Heart right ventricle (tissue), 16 donors: Measurements from ENCODE around the gene IFI30. TPM values are rescaled to one million over a fixed set of nuclear protein-coding genes. Genes with fewer than 3 reads are reported as not detected.

Experiments
- ATAC-seq, 8 donors: fragments of 200-7000 bp; cut with Tn5 transposase; one replicate each; pipeline ENCODE4 v1.9.1; 2020; ENCODE audit warnings: mild to moderate bottlenecking in 8 of 8, moderate library complexity in 8 of 8, moderate number of reproducible peaks in 1 of 8
- DNase-seq, 2 donors: peaks; one replicate each; pipeline ENCODE4 v3.0.0-alpha.2; 2020
- H3K27ac ChIP-seq, 10 donors: fragments of 200-600 bp; sonication (generic) in 2 of 10; one replicate each; pipeline versions ENCODE4 v1.5.0 to v1.8.0; 2020 to 2022; ENCODE audit warnings: mild to moderate bottlenecking in 3 of 10
- H3K27me3 ChIP-seq, 7 donors: fragments of 200-600 bp; one replicate each; pipeline ENCODE4 v1.8.0; 2021 to 2022; ENCODE audit warnings: mild to moderate bottlenecking in 2 of 7
- H3K36me3 ChIP-seq, 9 donors: fragments of 200-600 bp; sonication (generic) in 1 of 9; one replicate each; pipeline versions ENCODE4 v1.5.0 to v1.8.0; 2020 to 2022; ENCODE audit warnings: mild to moderate bottlenecking in 2 of 9
- H3K4me1 ChIP-seq, 9 donors: fragments of 200-600 bp; sonication (generic) in 1 of 9; one replicate each; pipeline versions ENCODE4 v1.5.0 to v1.8.0; 2020 to 2022; ENCODE audit warnings: mild to moderate bottlenecking in 4 of 9
- H3K4me3 ChIP-seq, 10 donors: fragments of 200-600 bp; sonication (generic) in 2 of 10; one replicate each; pipeline versions ENCODE4 v1.5.0 to v1.8.0; 2020 to 2022; ENCODE audit warnings: mild to moderate bottlenecking in 7 of 10, moderate library complexity in 2 of 10
- H3K9me3 ChIP-seq, 11 donors: fragments of 200-600 bp in 10 of 11; sonication (generic) in 2 of 11; one replicate each; pipeline versions ENCODE4 v1.5.0 to v1.8.0; 2013 to 2022; ENCODE audit warnings: mild to moderate bottlenecking in 2 of 11, control low read depth in 1 of 11, moderate library complexity in 1 of 11
- WGBS, 2 donors: extraction: QIAGEN DNeasy Blood & Tissue Kit; methylation state at CpG; one replicate each; pipeline ENCODE4 v1.1.7; 2013; ENCODE audit warnings: inconsistent platforms in 1 of 2; 5-methylcytosine and 5-hydroxymethylcytosine counted together
- intact Hi-C, 10 donors: fragments of 100-400 bp; cut with DNase I; formaldehyde crosslinking; loops; one replicate each; pipeline versions ENCODE4 v1.11.1 to v1.14.2; 2022
- polyA plus RNA-seq, 2 donors: library from polyadenylated mRNA; stranded (reverse); fragments of 200-250 nt; gene quantifications; one replicate each; pipeline ENCODE4 v1.2.3, GENCODE V29; 2013
- total RNA-seq, 10 donors: library from RNA; stranded (reverse); fragmentation: NEBNext Ultra II Directional in 3 of 10; extraction: Animal tissue kit (Norgen Biotek cat#: 25700) in 3 of 10; gene quantifications; one replicate each; pipeline versions ENCODE4 v1.2.1 to v1.2.4, GENCODE V29; 2021 to 2023
- TF ChIP-seq, protein P1 (sequence below), 9 donors: fragments of 200-600 bp; sonication (generic) in 2 of 9; IDR thresholded peaks; one replicate each; pipeline versions ENCODE4 v1.5.0 to v1.8.0; 2021 to 2022; ENCODE audit warnings: antibody characterized with exemption in 9 of 9, mild to moderate bottlenecking in 5 of 9, moderate library complexity in 1 of 9
- donor health status: Arrhythmogenic right ventricular cardiomyopathy.
- donor health status: ischemic (EF 13 %, LVEDD 7.1; RV severe dilation, severe dysfunction).
- donor health status: healthy with polysubstance abuse.
- donor health status: DM: no; HTN: yes; CAD: no.
- donor health status: DM: no; HTN: no; CAD: no.
- donor health status: ischemic (EF 25% LVEDD 6.9; RV normal size, moderate dysfunction).
- donor health status: ischemic (EF 25% LVEDD 5.7; RV mildly dilated, moderate dysfunction).
- donor health status: healthy.
- donor health status: DM: yes; HTN: yes; CAD: no.
- donor health status: Ischemic cardiomyopathy.
- donor health status: ischemic (EF 35%, LVEDD 5.7; RV mildly dilated, moderate dysfunction).
- donor health status: nonischemic (EF 11% LVEDD 7.7; RV severe dilation, severe dysfunction).
- donor health status: DM: yes; HTN: yes; CAD: no.
- donor health status: PGD.
- donor health status: ischemic (EF 29% LVEDD 5.4; RV normal size, mild dysfunction).
- donor health status: nonischemic (EF 23%, LVEDD 6.1; RV moderate dilation, normal function).

The IFI30 gene
- total and polyA plus RNA-seq, 12 donors, result 6.5 to 241 (median 11.9) TPM

DNA sequence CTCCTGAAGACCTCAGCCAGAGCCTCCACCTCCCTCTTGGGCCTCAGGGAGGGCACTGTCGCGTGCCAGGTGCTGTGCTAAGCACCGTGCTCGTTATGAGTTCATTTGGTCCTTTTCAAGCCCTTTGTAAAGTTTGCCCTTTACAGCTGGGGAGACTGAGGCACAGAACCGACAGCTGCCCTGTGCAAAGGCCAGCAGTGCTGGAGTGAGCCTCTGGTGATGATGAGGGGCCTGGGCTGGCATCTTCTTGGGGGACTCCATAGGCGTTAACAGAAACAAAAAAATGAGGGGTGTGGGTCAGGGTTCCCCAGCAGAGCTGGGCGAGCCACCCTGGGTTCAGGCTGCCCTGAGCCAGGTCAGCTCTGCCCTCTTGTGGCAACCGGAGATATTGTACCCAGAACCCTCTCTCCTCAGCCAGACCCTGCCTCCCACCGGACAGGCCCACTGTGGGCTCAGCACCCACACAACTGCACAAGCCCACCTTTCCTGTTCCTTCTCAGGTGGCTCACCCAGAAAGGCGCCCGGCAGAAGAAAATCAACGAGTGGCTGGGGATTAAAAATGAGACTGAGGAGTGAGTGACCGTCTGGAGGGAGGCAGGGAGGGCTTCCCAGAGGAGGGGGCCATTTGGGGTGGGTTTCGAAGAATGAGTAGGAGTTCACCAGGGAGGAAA is 5.5 kb upstream of the IFI30 start:
- Histone ChIP-seq H3K36me3 (peaks cover 3 to 69% (median 23%) of the 10 kb centered on the region in 9 donors), H3K4me1 (peaks cover 0 to 42% (median 12%) of the 10 kb centered on the region in 9 donors), H3K9me3 (no peaks in the 10 kb centered on the region), H3K27me3 (no peaks in the 10 kb centered on the region), H3K4me3 (no peak overlapping the region), H3K27ac (peak overlapping the region in 1 of 10 donors; percentile 96)
- WGBS, 2 donors, result 72 to 73% methylated on average over 14 of the region's 14 CpGs
- DNase-seq, result peak in 1 of 2 donors; percentile 37
- TF ChIP-seq, protein P1, sequence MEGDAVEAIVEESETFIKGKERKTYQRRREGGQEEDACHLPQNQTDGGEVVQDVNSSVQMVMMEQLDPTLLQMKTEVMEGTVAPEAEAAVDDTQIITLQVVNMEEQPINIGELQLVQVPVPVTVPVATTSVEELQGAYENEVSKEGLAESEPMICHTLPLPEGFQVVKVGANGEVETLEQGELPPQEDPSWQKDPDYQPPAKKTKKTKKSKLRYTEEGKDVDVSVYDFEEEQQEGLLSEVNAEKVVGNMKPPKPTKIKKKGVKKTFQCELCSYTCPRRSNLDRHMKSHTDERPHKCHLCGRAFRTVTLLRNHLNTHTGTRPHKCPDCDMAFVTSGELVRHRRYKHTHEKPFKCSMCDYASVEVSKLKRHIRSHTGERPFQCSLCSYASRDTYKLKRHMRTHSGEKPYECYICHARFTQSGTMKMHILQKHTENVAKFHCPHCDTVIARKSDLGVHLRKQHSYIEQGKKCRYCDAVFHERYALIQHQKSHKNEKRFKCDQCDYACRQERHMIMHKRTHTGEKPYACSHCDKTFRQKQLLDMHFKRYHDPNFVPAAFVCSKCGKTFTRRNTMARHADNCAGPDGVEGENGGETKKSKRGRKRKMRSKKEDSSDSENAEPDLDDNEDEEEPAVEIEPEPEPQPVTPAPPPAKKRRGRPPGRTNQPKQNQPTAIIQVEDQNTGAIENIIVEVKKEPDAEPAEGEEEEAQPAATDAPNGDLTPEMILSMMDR (IDR thresholded peaks at IDR 0.05), result peak; percentile 48 to 82 (median 70)
- intact Hi-C loops, result loop anchor here in 6 of 10 donors (2.0 to 10.0 kb wide), 4 partner anchors 53 to 56 kb away; no protein-coding TSS in a partner anchor
- peak; percentile 40 to 61 (median 50) for ATAC-seq

DNA sequence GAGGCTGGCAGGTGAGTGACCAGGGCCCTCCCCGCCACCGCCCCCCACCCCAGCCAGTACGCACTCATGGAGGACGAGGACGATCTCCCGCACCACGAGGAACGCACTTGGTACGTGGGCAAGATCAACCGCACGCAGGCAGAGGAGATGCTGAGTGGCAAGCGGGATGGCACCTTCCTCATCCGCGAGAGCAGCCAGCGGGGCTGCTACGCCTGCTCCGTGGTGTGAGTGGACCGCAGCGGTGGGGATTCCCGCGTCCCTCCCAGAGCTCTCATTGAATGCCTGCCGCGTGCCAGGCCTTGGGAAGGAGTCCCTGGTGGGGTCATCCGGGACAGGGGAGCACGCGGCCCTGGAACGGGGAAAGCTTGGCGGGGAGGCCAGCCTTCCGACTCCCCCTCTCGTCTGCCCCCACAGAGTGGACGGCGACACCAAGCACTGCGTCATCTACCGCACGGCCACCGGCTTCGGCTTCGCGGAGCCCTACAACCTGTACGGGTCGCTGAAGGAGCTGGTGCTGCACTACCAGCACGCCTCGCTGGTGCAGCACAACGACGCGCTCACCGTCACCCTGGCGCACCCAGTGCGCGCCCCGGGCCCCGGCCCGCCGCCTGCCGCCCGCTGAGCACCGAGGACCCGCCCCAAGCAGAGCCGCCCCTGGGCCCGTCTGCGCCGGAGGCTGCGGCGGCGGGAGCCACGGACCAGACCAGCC is 4.8 kb upstream of the IFI30 start:
- Histone ChIP-seq H3K27ac (peak overlapping the region in 5 of 10 donors; percentile 28 to 96 (median 62)), H3K36me3 (peaks cover 3 to 62% (median 23%) of the 10 kb centered on the region in 9 donors), H3K27me3 (no peaks in the 10 kb centered on the region), H3K4me3 (no peak overlapping the region), H3K9me3 (no peaks in the 10 kb centered on the region), H3K4me1 (peaks cover 0 to 47% (median 15%) of the 10 kb centered on the region in 9 donors)
- intact Hi-C loops, result loop anchor here in 5 of 10 donors (2.0 to 10.0 kb wide), 3 partner anchors 54 to 57 kb away; no protein-coding TSS in a partner anchor
- ATAC-seq (no peak), DNase-seq (no peak)
- TF ChIP-seq, protein P1 (IDR thresholded peaks at IDR 0.05), result no peak
- 97% methylated on average over 66 of the region's 66 CpGs for WGBS, 2 donors

DNA sequence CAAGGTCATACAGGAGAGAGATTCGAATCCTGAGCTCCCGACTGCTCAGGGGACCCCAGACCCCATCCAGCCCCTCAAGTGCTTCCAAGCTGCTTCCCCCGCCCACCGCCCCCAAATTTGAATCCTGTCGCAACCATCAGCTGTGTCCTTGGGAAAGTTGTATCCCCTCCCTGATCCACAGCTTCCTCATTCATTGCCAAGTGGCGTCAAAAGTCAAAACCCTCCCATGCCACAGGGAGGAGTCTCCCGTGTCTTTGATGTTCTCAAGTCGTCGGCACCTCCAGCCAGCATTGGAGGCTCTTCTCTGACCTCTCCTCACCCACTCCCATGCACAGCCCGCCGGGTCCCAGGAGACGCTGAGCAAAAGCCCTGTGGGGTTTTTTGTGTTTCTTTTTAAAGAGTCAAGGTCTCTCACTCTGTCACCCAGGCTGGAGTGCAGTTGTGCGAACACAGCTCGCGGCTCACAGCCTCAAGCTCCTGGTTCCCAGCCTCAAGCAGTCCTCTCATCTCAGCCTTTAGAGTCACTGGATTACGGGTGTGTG is 2.8 kb upstream of the IFI30 start:
- peaks cover 0 to 67% (median 19%) of the 10 kb centered on the region in 9 donors for H3K4me1 ChIP-seq
- 48 to 53% methylated on average over 16 of the region's 16 CpGs for WGBS, 2 donors
- H3K4me3 ChIP-seq, result no peak overlapping the region
- peak in 5 of 8 donors; percentile 11 to 30 (median 14) for ATAC-seq
- peaks cover 3 to 46% (median 17%) of the 10 kb centered on the region in 9 donors for H3K36me3 ChIP-seq
- TF ChIP-seq, protein P1 (IDR thresholded peaks at IDR 0.05), result no peak
- no peak for DNase-seq
- intact Hi-C loops, result no loop called here
- peak overlapping the region in 9 of 10 donors; percentile 33 to 96 (median 65) for H3K27ac ChIP-seq
- no peaks in the 10 kb centered on the region for H3K27me3 ChIP-seq
- H3K9me3 ChIP-seq, result no peaks in the 10 kb centered on the region

DNA sequence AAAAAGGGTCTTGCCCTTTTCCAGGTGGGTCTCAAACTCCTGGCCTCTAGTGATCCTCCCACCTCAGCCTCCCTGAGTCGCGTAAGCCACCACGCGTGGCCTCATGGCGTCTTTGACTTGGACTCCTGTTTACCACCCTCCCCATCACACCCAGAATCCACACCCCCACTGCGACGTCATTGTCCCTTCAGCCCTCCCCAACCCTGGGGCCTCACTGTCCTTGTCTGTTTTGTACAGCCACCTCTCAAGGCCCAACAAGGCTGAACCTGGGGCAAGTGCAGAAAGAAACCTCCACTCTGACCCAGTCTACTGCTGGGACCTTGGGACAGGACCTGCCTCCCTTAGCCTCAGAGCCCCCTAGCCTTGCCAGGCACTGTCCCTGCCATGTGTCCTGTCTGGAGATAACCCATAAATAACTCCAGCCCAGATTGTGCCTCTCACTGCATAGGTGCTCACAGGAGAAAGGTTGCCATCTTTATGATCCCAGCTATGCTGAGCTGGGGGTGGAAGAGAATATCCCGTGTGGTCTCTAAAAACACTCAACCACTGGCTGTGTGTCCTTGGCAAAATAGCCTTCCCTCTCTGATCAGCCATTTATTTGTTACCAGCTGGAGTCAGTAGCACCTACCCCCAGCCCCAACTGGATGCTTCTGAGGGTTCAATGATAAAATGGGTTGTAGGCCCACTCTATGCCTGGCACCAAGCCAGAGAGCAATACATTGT is 1.8 kb upstream of the IFI30 start:
- TF ChIP-seq, protein P1 (IDR thresholded peaks at IDR 0.05), result no peak
- no peak for DNase-seq
- H3K27ac ChIP-seq, result peak overlapping the region in 6 of 10 donors; percentile 33 to 96 (median 63)
- H3K27me3 ChIP-seq, result no peaks in the 10 kb centered on the region
- peak in 1 of 8 donors; percentile 15 for ATAC-seq
- intact Hi-C loops, result no loop called here
- H3K36me3 ChIP-seq, result peaks cover 3 to 46% (median 7%) of the 10 kb centered on the region in 9 donors
- peaks cover 0 to 76% (median 19%) of the 10 kb centered on the region in 9 donors for H3K4me1 ChIP-seq
- no peak overlapping the region for H3K4me3 ChIP-seq
- no peaks in the 10 kb centered on the region for H3K9me3 ChIP-seq
- WGBS, 2 donors, result 83 to 88% methylated on average over 8 of the region's 8 CpGs
